Endothelial cell of umbilical vein (primary cell): ENCODE measurements around the gene C16orf89. TPM values are rescaled to one million over a fixed set of nuclear protein-coding genes. Genes with fewer than 3 reads are reported as not detected.

ENCODE experiments used
- BruUV-seq: library from RNA; stranded (reverse); fragments of 400-500 nt; replicated peaks from 2 replicates; lab custom pipeline; 2021; lab: Mats Ljungman, UMichigan
- CTCF ChIA-PET: fragments of 300-600, 350-600 bp; sonication (Branson Sonifier 250); formaldehyde crosslinking; loops from one replicate; lab custom pipeline; 2021; ENCODE audit warnings: antibody characterized with exemption, inconsistent platforms; lab: Charles Lee
- POLR2A ChIA-PET: fragments of 300-600, 350-600 bp; sonication (Branson Sonifier 250); formaldehyde crosslinking; loops from one replicate; lab custom pipeline; 2021; ENCODE audit warnings: antibody characterized with exemption, inconsistent platforms; lab: Charles Lee
- DNase-seq: peaks from one replicate; pipeline ENCODE4 v3.0.0-alpha.2; 2011; ENCODE audit warnings: low read depth, low spot score
- FAIRE-seq: peaks from 2 replicates; lab custom pipeline; 2011; peaks lifted over from hg19 to GRCh38; lab: Jason Lieb, UNC
- H2AFZ ChIP-seq: 2 replicates; pipeline ENCODE4 v1.6.0; 2012; ENCODE audit warnings: low read depth, low read length, control low read depth, inconsistent platforms
- H3K27ac ChIP-seq: 2 replicates; pipeline ENCODE4 v1.5.1; 2011; ENCODE audit warnings: low read depth, mild to moderate bottlenecking, control low read depth, low read length, moderate library complexity; ENCODE audit not compliant: insufficient read depth
- H3K27me3 ChIP-seq, 2 experiments: 2 replicates each; pipeline versions ENCODE4 v1.6.0 to v1.6.1; 2011; ENCODE audit warnings: low read length in 2 of 2, mixed read lengths in 1 of 2; ENCODE audit not compliant: control insufficient read depth in 2 of 2, insufficient read depth in 2 of 2
- H3K36me3 ChIP-seq, 2 experiments: 2 replicates in 1 of 2; 3 replicates in 1 of 2; pipeline ENCODE4 v1.5.1; 2011; ENCODE audit warnings: low read length in 2 of 2, mild to moderate bottlenecking in 1 of 2, moderate library complexity in 1 of 2; ENCODE audit not compliant: control insufficient read depth in 2 of 2, insufficient read depth in 2 of 2; ENCODE audit errors: extremely low read depth in 1 of 2
- H3K4me1 ChIP-seq: 3 replicates; pipeline ENCODE4 v1.5.1; 2011; ENCODE audit warnings: mild to moderate bottlenecking, low read length; ENCODE audit not compliant: control insufficient read depth, insufficient read depth; ENCODE audit errors: extremely low read depth
- H3K4me2 ChIP-seq: 2 replicates; pipeline ENCODE4 v1.6.1; 2011; ENCODE audit warnings: low read length, control low read depth, mixed read lengths; ENCODE audit not compliant: insufficient read depth
- H3K4me3 ChIP-seq, 3 experiments: fragments of 200-600 bp in 1 of 3; sonication (generic), shearing (Covaris generic) in 1 of 3; replicated peaks in 1 of 3; 2 replicates each; pipeline ENCODE4 v1.5.1; 2011 to 2016; ENCODE audit warnings: control low read depth in 3 of 3, low read length in 3 of 3, mild to moderate bottlenecking in 2 of 3, inconsistent platforms in 1 of 3, low read depth in 1 of 3, moderate library complexity in 1 of 3; ENCODE audit not compliant: insufficient read depth in 1 of 3
- H3K79me2 ChIP-seq: 2 replicates; pipeline ENCODE4 v1.6.0; 2012; ENCODE audit warnings: low read length, inconsistent platforms; ENCODE audit not compliant: control insufficient read depth, insufficient read depth
- H3K9ac ChIP-seq: replicated peaks from 2 replicates; pipeline ENCODE3; 2011; ENCODE audit warnings: low read length, control low read depth; ENCODE audit not compliant: insufficient read depth; ENCODE audit errors: extremely low read depth
- H3K9me1 ChIP-seq: replicated peaks from 3 replicates; pipeline ENCODE4 v1.6.0; 2011; ENCODE audit warnings: mild to moderate bottlenecking, low read length; ENCODE audit not compliant: control insufficient read depth, insufficient read depth; ENCODE audit errors: extremely low read depth
- H3K9me3 ChIP-seq: replicated peaks from 2 replicates; pipeline ENCODE4 v1.5.1; 2012; ENCODE audit warnings: low read length, inconsistent platforms; ENCODE audit not compliant: control insufficient read depth, insufficient read depth
- H4K20me1 ChIP-seq: replicated peaks from 2 replicates; pipeline ENCODE3; 2011; ENCODE audit warnings: mild to moderate bottlenecking, low read length; ENCODE audit not compliant: control insufficient read depth, insufficient read depth; ENCODE audit errors: extremely low read depth
- EZH2 ChIP-seq: IDR thresholded peaks from 2 replicates; pipeline ENCODE4 v1.6.1; 2012; ENCODE audit warnings: borderline replicate concordance, low read depth, mild to moderate bottlenecking, moderate library complexity, low read length, inconsistent platforms; ENCODE audit not compliant: severe bottlenecking
- FOS ChIP-seq: IDR thresholded peaks from 2 replicates; pipeline ENCODE4 v1.6.1; 2011; ENCODE audit warnings: mild to moderate bottlenecking, low read length, moderate library complexity, borderline replicate concordance; ENCODE audit not compliant: insufficient read depth
- GATA2 ChIP-seq: IDR thresholded peaks from 2 replicates; pipeline ENCODE4 v1.7.0; 2011; ENCODE audit warnings: low read depth, mild to moderate bottlenecking, moderate library complexity, mixed read lengths, low read length; ENCODE audit not compliant: insufficient read length, insufficient read depth
- JUN ChIP-seq: IDR thresholded peaks from 2 replicates; pipeline ENCODE4 v1.6.1; 2011; ENCODE audit warnings: borderline replicate concordance, low read depth; ENCODE audit not compliant: insufficient read length, insufficient read depth
- MYC ChIP-seq: IDR thresholded peaks from one replicate; pipeline ENCODE4 v1.6.1; 2011; ENCODE audit warnings: mild to moderate bottlenecking, low read depth, low read length
- POLR2A ChIP-seq: IDR thresholded peaks from 2 replicates; pipeline ENCODE4 v1.6.1; 2012; ENCODE audit warnings: low read depth, mild to moderate bottlenecking, control low read depth, low read length
- POLR2AphosphoS5 ChIP-seq: IDR thresholded peaks from 2 replicates; pipeline ENCODE4 v1.6.1; 2012; ENCODE audit warnings: low read depth, mild to moderate bottlenecking, control low read depth, low read length, moderate library complexity; ENCODE audit not compliant: insufficient read depth
- dilution Hi-C: fragments of 300-500 bp; cut with MboI; formaldehyde crosslinking; loops from one replicate; pipeline ENCODE4 v1.15.0; 2019; ENCODE audit warnings: low sequenced_read_pairs; ENCODE audit not compliant: extremely low pct_ligation_motif_present
- intact Hi-C: fragments of 100-400 bp; cut with micrococcal nuclease; formaldehyde crosslinking; loops from one replicate; pipeline ENCODE4 v1.10.0; 2022
- polyA plus RNA-seq, 4 experiments: library from polyadenylated mRNA; depleted of rRNA in 3 of 4; stranded (reverse) in 3 of 4; unstranded in 1 of 4; fragments of >200 nt; gene quantifications; 2 replicates each; pipeline versions ENCODE4 v1.2.1 to v1.2.3, GENCODE V29; 2011 to 2012; ENCODE audit warnings: missing spikeins in 1 of 4
- total RNA-seq: library from RNA; stranded (reverse); gene quantifications from 2 replicates; pipeline ENCODE4 v1.2.3, GENCODE V29; 2021
- TF ChIP-seq, protein P1 (sequence below): IDR thresholded peaks from 2 replicates; pipeline ENCODE4 v1.6.1; 2011; ENCODE audit not compliant: insufficient read depth, insufficient read length
- TF ChIP-seq, protein P2 (sequence below), 2 donors: IDR thresholded peaks; 1 replicate in 1 of 2; 2 replicates in 1 of 2; pipeline ENCODE4 v1.5.1; 2011; ENCODE audit warnings: low read length in 2 of 2, mild to moderate bottlenecking in 2 of 2, moderate library complexity in 2 of 2, control low read depth in 1 of 2, inconsistent platforms in 1 of 2, low read depth in 1 of 2; ENCODE audit not compliant: insufficient read depth in 1 of 2; ENCODE audit errors: extremely low read depth in 1 of 2

Gene C16orf89
- total and polyA plus RNA-seq, 2 donors (not counting 3 experiments of a cell fraction or from before 2014, with no cell fraction given): not detected

DNA sequence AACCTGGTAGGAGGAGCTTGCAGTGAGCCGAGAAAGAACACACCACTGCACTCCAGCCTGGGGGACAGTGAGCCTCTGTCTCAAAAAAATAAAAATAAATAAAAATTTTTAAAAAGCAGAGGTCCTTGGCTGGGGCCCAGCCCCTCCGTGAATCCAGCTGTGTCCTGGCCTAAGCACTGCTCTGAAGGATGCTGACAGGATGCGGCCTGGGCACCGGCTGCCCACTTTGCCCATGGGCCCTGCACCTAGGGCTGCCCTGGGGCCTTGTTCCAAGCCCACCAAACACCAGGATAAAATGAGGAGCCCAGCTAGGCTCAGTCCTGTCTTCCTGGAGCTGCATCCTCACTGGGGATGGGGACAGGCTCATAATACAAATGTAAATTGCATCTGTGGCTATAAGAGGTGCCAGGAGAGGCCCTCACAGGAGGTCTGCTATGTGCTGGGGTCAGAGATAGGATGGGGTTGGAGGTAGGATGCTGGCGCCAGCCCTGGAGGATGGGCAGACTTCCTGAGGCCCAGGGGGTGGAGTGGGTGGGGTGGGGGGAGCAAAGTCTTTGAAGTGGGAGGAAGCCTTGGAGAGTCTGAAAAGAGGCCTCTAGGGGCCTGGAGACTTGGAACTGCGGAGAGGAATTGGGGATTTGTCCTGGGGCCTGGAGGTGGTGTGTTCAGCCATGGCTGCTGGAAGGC is 6.2 kb downstream of the C16orf89 start:
- FAIRE-seq: no peak
- no peak overlapping the region for H3K4me3 ChIP-seq

More for the DNA sequence above, 6.2 kb downstream of the C16orf89 start:
- no peak overlapping the region for H2AFZ ChIP-seq
- no peaks in the 10 kb centered on the region for H4K20me1 ChIP-seq
- H3K4me2 ChIP-seq: no peak overlapping the region
- no peaks in the 10 kb centered on the region for H3K36me3 ChIP-seq
- no peaks in the 10 kb centered on the region for H3K9me3 ChIP-seq
- no peaks in the 10 kb centered on the region for H3K79me2 ChIP-seq
- no peak overlapping the region for H3K9ac ChIP-seq
- TF ChIP-seq FOS (no peak), POLR2A (no peak), JUN (no peak), MYC (no peak), EZH2 (no peak), POLR2AphosphoS5 (no peak), GATA2 (no peak)
- TF ChIP-seq, protein P1, sequence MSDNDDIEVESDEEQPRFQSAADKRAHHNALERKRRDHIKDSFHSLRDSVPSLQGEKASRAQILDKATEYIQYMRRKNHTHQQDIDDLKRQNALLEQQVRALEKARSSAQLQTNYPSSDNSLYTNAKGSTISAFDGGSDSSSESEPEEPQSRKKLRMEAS: no peak
- TF ChIP-seq, protein P2, sequence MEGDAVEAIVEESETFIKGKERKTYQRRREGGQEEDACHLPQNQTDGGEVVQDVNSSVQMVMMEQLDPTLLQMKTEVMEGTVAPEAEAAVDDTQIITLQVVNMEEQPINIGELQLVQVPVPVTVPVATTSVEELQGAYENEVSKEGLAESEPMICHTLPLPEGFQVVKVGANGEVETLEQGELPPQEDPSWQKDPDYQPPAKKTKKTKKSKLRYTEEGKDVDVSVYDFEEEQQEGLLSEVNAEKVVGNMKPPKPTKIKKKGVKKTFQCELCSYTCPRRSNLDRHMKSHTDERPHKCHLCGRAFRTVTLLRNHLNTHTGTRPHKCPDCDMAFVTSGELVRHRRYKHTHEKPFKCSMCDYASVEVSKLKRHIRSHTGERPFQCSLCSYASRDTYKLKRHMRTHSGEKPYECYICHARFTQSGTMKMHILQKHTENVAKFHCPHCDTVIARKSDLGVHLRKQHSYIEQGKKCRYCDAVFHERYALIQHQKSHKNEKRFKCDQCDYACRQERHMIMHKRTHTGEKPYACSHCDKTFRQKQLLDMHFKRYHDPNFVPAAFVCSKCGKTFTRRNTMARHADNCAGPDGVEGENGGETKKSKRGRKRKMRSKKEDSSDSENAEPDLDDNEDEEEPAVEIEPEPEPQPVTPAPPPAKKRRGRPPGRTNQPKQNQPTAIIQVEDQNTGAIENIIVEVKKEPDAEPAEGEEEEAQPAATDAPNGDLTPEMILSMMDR (IDR thresholded peaks at IDR 0.05; ENCODE audit: extremely low read depth in 1 of 2, insufficient read depth in 1 of 2, low read depth in 1 of 2, low read length in 2 of 2): no peak
- H3K9me1 ChIP-seq: no peaks in the 10 kb centered on the region
- intact Hi-C loops (no loop called here), dilution Hi-C loops (no loop called here)
- DNase-seq: no peak
- H3K4me1 ChIP-seq: no peaks in the 10 kb centered on the region
- no peak overlapping the region for H3K27ac ChIP-seq
- peaks cover 0 to 3% of the 10 kb centered on the region in 2 experiments for H3K27me3 ChIP-seq
- BruUV-seq: no TSS peak
- ChIA-PET POLR2A (no interaction called here), CTCF (interaction anchor here (1.3 kb wide), 1 partner anchor 12 kb away, joined by 6 read pairs; no protein-coding TSS in a partner anchor)
